ENCODE data around the gene FAM118B.
"Not testable (repeated sequence)": the region's sequence is repeated elsewhere in the genome, so short reads cannot be mapped to it uniquely, and the experiment has no call there.

Gene FAM118B

GRCh38 chr11:126293726-126294125 lies 82.1 kb downstream of the FAM118B start:
- no peaks in the 10 kb centered on the region for H3K4me1 ChIP-seq (ENCODE audit: control insufficient read depth, insufficient read depth, low read length)
- no peak overlapping the region for H3K4me3 ChIP-seq (ENCODE audit: low read depth, low read length)
- no peaks in the 10 kb centered on the region for H3K9me3 ChIP-seq (ENCODE audit: control insufficient read depth, insufficient read depth, low read length)
- H3K27me3 ChIP-seq (ENCODE audit: control insufficient read depth, insufficient read depth, low read length) = no peaks in the 10 kb centered on the region
- H3K36me3 ChIP-seq (ENCODE audit: control insufficient read depth, insufficient read depth, low read length) = peaks cover 18% of the 10 kb centered on the region
- no peak overlapping the region for H3K27ac ChIP-seq (ENCODE audit: low read depth, low read length)
- no peak overlapping the region for H3K9ac ChIP-seq (ENCODE audit: low read depth, low read length)

GRCh38 chr11:126297004-126297403 lies 85.4 kb downstream of the FAM118B start:
- Histone ChIP-seq H3K4me1 (ENCODE audit: control insufficient read depth, insufficient read depth, low read length) (no peaks in the 10 kb centered on the region), H3K27ac (ENCODE audit: low read depth, low read length) (no peak overlapping the region), H3K36me3 (ENCODE audit: control insufficient read depth, insufficient read depth, low read length) (peaks cover 20% of the 10 kb centered on the region), H3K9ac (ENCODE audit: low read depth, low read length) (no peak overlapping the region), H3K27me3 (ENCODE audit: control insufficient read depth, insufficient read depth, low read length) (no peaks in the 10 kb centered on the region), H3K4me3 (ENCODE audit: low read depth, low read length) (no peak overlapping the region), H3K9me3 (ENCODE audit: control insufficient read depth, insufficient read depth, low read length) (no peaks in the 10 kb centered on the region)

DNA sequence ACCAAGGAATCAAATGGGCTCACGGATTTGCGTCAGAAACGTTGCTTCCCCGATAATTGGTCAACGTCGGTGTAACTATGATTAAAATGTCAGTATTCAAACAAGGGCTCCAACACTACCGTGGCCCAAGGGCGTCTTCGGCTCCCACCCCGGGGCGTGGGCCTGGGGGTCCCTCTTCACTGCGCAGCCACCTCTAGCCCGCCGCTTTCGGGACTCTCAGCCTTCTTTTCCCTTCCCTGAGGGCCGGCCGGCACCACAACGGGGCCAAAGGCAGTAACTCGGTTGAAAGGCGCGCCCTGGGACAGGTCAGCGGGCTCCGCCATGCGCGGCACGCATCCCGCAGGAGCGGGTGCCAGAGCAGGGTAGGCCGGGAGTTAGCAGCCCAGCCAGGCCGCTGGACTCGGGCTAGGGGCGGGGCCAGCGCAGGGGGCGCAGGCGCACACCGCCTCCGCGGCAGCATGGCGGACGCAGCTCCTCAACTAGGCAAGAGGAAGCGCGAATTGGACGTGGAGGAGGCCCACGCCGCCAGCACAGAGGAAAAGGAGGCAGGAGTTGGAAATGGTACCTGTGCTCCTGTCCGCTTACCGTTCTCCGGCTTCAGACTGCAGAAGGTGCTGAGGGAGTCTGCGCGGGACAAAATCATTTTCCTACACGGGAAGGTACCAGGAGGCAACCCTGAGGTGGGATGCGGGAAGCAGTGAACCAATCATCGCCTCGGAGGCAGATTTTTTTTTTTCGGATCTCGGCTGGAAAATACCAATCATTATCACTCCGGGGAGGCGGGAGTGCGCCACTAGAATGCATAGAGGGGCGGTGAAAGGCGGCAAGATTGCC lies 92.3 kb downstream of the FAM118B start, which contains the start of gene DCPS:
TSS of gene DCPS (plus strand) at position 438 of the 834 bp plus-strand sequence. CDS start at position 459, 21 bp downstream.
- Histone ChIP-seq H3K9ac (ENCODE audit: low read depth, low read length) (peak within 1 kb of the TSS; percentile 88), H3K27ac (ENCODE audit: low read depth, low read length) (peak within 1 kb of the TSS; percentile 89), H3K4me3 (ENCODE audit: low read depth, low read length) (peak within 1 kb of the TSS; percentile 85), H3K36me3 (ENCODE audit: control insufficient read depth, insufficient read depth, low read length) (peaks cover 7% of the 10 kb centered on the region; the same call in 1 of the 2 replicates), H3K9me3 (ENCODE audit: control insufficient read depth, insufficient read depth, low read length) (no peaks in the 10 kb centered on the region), H3K27me3 (ENCODE audit: control insufficient read depth, insufficient read depth, low read length) (no peaks in the 10 kb centered on the region), H3K4me1 (ENCODE audit: control insufficient read depth, insufficient read depth, low read length) (peaks cover 9% of the 10 kb centered on the region; the same call in 1 of the 2 replicates)

DNA sequence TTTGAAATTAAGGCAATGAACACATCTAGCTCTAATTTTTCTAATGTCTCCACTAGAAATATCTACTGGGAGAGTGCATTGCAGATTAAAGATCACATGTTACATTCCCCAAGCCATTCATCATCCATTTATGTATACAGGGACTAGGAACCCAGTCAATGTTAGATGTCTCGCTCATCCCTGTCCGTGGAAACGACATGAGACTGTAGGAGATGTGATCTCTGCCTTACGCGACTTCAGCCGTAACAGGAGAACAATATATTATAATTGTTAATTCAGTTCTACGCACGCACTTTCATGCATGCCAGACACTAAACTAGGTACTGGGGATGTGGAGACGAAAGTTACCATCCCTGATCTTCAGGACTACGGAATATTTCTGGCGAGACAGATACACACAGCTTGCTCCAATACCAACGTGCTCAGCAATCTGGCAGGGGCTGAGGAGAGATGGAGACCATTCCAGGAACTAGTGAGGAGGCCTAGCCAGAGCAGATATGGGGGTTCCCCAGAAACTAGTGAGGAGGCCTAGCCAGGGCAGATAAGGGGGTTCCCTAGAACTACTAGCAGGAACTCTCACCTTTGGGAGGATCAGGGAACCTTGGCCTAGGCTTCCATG lies 93.0 kb downstream of the FAM118B start:
- H3K27ac ChIP-seq (ENCODE audit: low read depth, low read length) = peak overlapping the region; percentile 12
- peak overlapping the region; percentile 85 for H3K4me3 ChIP-seq (ENCODE audit: low read depth, low read length)
- peaks cover 9% of the 10 kb centered on the region; the same call in 1 of the 2 replicates for H3K4me1 ChIP-seq (ENCODE audit: control insufficient read depth, insufficient read depth, low read length)
- H3K27me3 ChIP-seq (ENCODE audit: control insufficient read depth, insufficient read depth, low read length) = no peaks in the 10 kb centered on the region
- peaks cover 12% of the 10 kb centered on the region; the same call in 1 of the 2 replicates for H3K36me3 ChIP-seq (ENCODE audit: control insufficient read depth, insufficient read depth, low read length)
- peak overlapping the region; percentile 88; the same call in 1 of the 2 replicates for H3K9ac ChIP-seq (ENCODE audit: low read depth, low read length)
- no peaks in the 10 kb centered on the region for H3K9me3 ChIP-seq (ENCODE audit: control insufficient read depth, insufficient read depth, low read length)

GRCh38 chr11:126305699-126306098 lies 94.1 kb downstream of the FAM118B start:
- Histone ChIP-seq H3K27ac (ENCODE audit: low read depth, low read length) (no peak overlapping the region), H3K27me3 (ENCODE audit: control insufficient read depth, insufficient read depth, low read length) (no peaks in the 10 kb centered on the region), H3K9ac (ENCODE audit: low read depth, low read length) (no peak overlapping the region)

GRCh38 chr11:126307706-126308105 lies 96.1 kb downstream of the FAM118B start:
- no peaks in the 10 kb centered on the region for H3K27me3 ChIP-seq (ENCODE audit: control insufficient read depth, insufficient read depth, low read length)
- H3K4me3 ChIP-seq (ENCODE audit: low read depth, low read length) = no peak overlapping the region
- H3K9ac ChIP-seq (ENCODE audit: low read depth, low read length) = no peak overlapping the region
- peaks cover 35% of the 10 kb centered on the region for H3K36me3 ChIP-seq (ENCODE audit: control insufficient read depth, insufficient read depth, low read length)
- no peak overlapping the region for H3K27ac ChIP-seq (ENCODE audit: low read depth, low read length)
- H3K9me3 ChIP-seq (ENCODE audit: control insufficient read depth, insufficient read depth, low read length) = no peaks in the 10 kb centered on the region
- peaks cover 9% of the 10 kb centered on the region; the same call in 1 of the 2 replicates for H3K4me1 ChIP-seq (ENCODE audit: control insufficient read depth, insufficient read depth, low read length)

More at GRCh38 chr11:126305699-126306098, 94.1 kb downstream of the FAM118B start:
- Histone ChIP-seq H3K4me1 (ENCODE audit: control insufficient read depth, insufficient read depth, low read length) (peaks cover 9% of the 10 kb centered on the region; the same call in 1 of the 2 replicates), H3K36me3 (ENCODE audit: control insufficient read depth, insufficient read depth, low read length) (peaks cover 21% of the 10 kb centered on the region), H3K9me3 (ENCODE audit: control insufficient read depth, insufficient read depth, low read length) (no peaks in the 10 kb centered on the region), H3K4me3 (ENCODE audit: low read depth, low read length) (no peak overlapping the region)

DNA sequence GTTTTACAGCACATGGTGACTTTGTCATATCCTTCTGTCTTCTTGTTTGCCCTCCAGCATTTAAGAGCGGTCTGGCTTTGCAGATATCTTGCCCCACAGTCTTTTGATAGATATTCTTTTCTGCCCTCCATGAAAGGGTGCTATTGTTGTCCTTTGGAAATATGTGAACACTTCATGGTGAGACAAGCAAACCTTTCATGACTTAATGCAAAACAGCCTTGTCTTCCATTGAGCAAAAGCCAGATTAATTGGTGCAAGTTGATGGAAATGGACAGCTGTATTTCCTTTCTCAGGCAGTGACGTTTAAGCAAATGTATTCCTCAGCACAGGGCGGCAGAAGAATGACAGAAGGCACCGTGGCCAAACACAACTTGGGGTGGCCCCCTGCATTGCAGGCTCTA lies 96.7 kb downstream of the FAM118B start:
- H3K27ac ChIP-seq (ENCODE audit: low read depth, low read length) = no peak overlapping the region
- peaks cover 7% of the 10 kb centered on the region; the same call in 1 of the 2 replicates for H3K4me1 ChIP-seq (ENCODE audit: control insufficient read depth, insufficient read depth, low read length)
- H3K27me3 ChIP-seq (ENCODE audit: control insufficient read depth, insufficient read depth, low read length) = no peaks in the 10 kb centered on the region
- H3K36me3 ChIP-seq (ENCODE audit: control insufficient read depth, insufficient read depth, low read length) = peaks cover 38% of the 10 kb centered on the region
- H3K9ac ChIP-seq (ENCODE audit: low read depth, low read length) = no peak overlapping the region
- no peak overlapping the region for H3K4me3 ChIP-seq (ENCODE audit: low read depth, low read length)
- no peaks in the 10 kb centered on the region for H3K9me3 ChIP-seq (ENCODE audit: control insufficient read depth, insufficient read depth, low read length)

DNA sequence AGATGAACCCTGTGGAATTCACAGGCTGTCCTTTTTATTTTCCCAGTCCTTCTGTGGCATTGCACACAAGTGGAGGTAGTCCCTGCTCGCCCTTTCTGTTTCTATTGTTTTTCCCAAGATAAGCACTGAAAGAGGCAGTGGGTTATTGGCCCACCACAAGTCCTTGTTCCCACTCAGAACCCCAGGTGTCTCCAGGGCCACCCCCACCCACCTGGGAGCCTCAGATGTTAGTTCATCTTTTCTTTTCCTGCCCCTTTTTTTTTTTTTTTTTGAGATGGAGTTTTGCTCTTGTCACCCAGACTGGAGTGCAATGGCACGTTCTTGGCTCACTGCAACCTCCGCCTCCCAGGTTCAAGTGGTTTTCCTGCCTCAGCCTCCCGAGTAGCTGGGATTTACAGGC lies 97.2 kb downstream of the FAM118B start:
- H3K27ac ChIP-seq (ENCODE audit: low read depth, low read length) = not testable (repeated sequence)

DNA sequence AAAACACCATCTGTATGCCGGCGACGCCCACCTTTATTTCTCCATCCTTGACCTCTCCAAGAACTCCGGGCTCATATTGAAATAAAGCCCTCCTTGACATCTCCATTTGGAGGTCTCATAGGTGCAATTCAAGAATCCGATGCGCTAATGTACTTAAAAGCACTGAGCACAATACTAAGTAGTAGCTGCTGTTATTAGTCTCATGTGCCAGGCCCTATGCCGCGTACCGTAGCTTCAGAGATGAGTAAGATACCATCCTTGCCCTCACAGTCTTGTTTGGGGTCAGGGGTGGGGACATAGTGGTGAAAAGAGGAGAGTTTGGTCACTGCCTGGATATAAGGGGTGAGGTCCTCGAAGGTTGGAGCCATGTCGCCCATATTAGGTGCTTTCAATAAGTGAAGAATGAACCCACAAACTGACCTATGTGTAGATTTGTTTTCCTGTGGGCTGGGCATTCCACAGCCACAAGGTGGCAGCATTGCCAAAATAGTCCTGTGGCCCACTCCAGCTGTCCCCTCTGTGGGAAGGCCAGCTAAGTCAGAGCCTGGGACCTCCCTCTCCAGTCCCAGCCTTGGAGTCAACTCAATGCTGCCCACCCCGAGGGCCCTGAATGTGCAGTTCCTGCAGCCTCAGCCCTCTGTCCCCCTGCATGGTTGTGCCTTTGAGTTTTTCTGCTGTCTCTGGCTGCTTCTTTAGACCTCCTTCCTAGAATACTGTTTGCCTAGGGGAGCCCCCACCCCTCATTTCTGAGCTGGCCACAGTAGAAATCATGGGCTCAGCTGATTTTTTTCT lies 98.8 kb downstream of the FAM118B start:
- H3K9me3 ChIP-seq (ENCODE audit: control insufficient read depth, insufficient read depth, low read length) = no peaks in the 10 kb centered on the region
- no peak overlapping the region for H3K4me3 ChIP-seq (ENCODE audit: low read depth, low read length)
- H3K36me3 ChIP-seq (ENCODE audit: control insufficient read depth, insufficient read depth, low read length) = peaks cover 52% of the 10 kb centered on the region
- H3K4me1 ChIP-seq (ENCODE audit: control insufficient read depth, insufficient read depth, low read length) = no peaks in the 10 kb centered on the region
- H3K27ac ChIP-seq (ENCODE audit: low read depth, low read length) = no peak overlapping the region
- no peak overlapping the region for H3K9ac ChIP-seq (ENCODE audit: low read depth, low read length)
- no peaks in the 10 kb centered on the region for H3K27me3 ChIP-seq (ENCODE audit: control insufficient read depth, insufficient read depth, low read length)

More for the DNA sequence above, 97.2 kb downstream of the FAM118B start:
- not testable (repeated sequence) for H3K4me1 ChIP-seq (ENCODE audit: control insufficient read depth, insufficient read depth, low read length); H3K9ac ChIP-seq (ENCODE audit: low read depth, low read length); H3K9me3 ChIP-seq (ENCODE audit: control insufficient read depth, insufficient read depth, low read length); H3K27me3 ChIP-seq (ENCODE audit: control insufficient read depth, insufficient read depth, low read length); H3K4me3 ChIP-seq (ENCODE audit: low read depth, low read length)
- peaks cover 43% of the 10 kb centered on the region for H3K36me3 ChIP-seq (ENCODE audit: control insufficient read depth, insufficient read depth, low read length)

- Histone ChIP-seq H3K27ac (ENCODE audit: low read depth, low read length) (no peak overlapping the region), H3K4me1 (ENCODE audit: control insufficient read depth, insufficient read depth, low read length) (no peaks in the 10 kb centered on the region), H3K9me3 (ENCODE audit: control insufficient read depth, insufficient read depth, low read length) (no peaks in the 10 kb centered on the region), H3K36me3 (ENCODE audit: control insufficient read depth, insufficient read depth, low read length) (peaks cover 52% of the 10 kb centered on the region), H3K4me3 (ENCODE audit: low read depth, low read length) (no peak overlapping the region), H3K9ac (ENCODE audit: low read depth, low read length) (no peak overlapping the region), H3K27me3 (ENCODE audit: control insufficient read depth, insufficient read depth, low read length) (no peaks in the 10 kb centered on the region)
These were observed 99.4 kb downstream of the FAM118B start for GRCh38 chr11:126310992-126311310.
